IPS-NIHi11 (cell line): ENCODE data around the gene ADAMTS15.
A peak's percentile ranks its signal among the peaks of the same experiment; 100 is the strongest.

Source experiments
- DNase-seq: peaks from one replicate; pipeline ENCODE4 v3.0.0; 2012; ENCODE audit warnings: mixed read lengths, low spot score

The ADAMTS15 gene

DNA sequence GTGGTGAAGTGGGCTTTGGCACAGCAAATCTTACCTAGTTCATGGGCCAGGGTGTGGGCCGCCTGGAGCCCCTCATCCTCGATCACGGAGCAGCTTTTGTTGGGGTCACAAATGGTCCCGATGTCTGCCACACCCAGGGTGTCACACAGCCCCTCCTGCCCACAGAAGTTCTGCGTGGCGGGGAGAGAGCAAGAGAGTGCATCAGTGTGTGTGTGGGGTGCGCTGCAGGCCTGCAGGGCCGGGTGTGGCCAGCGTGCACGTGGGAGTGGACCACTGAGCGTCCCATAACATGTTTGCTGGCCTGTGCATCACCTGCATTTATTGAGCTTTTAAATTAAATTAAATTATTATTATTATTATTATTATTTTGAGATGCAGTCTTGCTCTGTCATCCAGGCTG lies 31.5 kb upstream of the ADAMTS15 start:
- DNase-seq: no peak

DNA sequence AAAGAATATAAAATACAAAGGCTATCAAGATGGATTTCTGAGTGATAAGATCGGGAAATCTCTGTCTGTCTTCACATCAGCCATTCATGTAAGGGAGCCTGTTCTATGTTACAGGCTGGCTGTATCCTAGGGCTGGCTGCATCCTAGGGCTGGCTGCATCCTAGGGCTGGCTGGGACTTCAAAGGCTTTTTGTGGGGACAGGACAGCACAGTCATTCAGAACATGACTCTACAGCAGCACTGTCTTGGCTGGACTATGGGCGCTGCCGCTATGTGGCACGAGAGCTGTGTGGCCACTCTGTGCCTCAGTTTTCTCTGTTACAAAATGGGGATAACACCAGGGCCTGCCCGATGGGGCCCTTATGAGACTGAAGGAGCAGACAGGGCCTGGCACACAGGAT lies 30.2 kb upstream of the ADAMTS15 start:
- no peak for DNase-seq

DNA sequence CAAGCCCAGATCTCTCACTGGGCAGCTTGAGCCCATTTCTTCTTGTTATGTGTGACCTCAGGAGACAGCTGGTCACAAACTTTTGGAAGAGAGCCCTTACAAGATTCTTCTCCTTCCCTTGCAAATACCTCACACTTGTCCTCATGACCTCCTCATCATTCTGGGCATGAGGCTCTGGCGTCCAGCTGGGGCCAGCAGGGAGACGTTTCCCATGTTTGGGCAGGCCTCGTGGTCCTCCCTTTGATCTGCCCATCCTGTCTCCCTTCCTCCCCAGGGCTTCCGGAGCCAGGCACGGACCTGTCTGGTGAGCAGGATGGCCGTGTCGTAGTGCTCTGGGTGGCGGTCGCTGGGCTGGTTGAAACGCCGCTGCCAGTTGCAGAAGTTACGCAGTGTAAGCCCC lies 29.7 kb upstream of the ADAMTS15 start:
- no peak for DNase-seq

DNA sequence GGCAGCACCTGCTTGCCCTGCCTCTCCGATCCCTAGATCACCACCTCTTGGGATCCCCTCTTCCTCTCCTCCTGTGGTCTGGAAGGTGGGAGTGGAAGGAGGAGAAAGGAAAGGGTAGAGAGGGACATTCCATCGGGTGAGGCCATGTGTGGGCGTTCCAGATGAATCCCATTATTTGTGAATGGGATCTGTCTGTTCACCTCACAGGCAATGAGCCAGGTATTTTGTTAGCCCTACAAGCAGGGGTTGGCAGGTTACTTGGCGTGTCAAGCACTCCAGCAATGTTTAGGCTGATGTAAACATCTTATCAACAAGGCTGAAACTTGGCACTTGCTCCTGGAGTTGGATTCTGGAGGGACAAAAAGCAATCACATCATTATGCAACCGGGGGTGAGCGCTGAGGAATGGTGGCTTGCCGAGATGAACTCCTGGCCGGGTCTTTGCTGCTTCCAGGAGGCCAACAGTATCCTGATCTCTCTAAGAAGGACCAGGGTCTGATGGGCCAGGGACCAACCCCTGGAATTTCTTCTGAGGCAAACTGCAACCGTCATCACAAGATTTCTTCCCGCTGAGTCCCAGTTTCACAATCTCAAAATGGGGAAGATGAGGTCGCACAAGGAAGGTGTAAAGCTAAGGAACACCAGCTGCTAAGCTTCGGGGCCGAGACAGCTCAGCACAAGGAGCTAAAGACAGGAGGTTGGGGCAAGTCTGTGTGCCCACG lies 27.8 kb upstream of the ADAMTS15 start:
- no peak for DNase-seq

DNA sequence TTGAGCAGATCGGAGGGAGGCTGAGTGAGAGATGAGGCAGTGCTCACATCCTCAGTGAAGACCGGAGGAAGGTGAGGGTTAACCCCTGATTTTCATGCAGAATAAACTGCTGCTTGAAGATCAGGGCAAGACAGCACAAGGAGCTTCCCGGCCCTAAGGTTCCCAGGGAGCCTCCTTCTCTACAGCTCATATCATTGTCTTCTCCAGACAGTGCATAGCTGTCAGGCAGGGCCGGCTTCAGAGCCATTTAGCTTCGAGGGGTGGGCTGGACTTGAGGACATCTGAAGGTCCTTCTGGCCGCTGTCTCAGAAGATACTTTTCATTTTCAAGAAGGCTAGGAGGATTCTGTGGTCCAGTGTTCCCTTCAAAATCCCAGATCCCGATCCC lies 27.3 kb upstream of the ADAMTS15 start:
- no peak for DNase-seq

DNA sequence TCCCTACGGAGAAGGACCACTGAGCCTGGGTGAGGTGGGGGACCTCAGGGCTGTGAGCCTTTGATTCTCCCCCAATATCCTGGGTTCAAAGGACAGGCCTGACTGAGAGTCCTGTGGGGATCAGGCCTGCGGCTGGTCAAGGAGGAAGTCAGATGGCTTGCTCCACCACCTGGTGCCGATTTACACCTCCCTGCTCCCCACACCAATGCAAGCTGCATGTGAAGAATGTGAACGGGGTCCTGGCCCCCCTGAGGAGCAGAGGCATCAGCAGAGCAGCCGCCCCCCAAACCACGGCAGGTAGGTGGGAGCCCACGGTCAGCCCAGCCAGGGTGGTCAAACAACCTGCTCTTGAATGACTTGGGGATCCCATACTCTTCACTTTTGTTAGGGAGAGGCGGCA lies 26.7 kb upstream of the ADAMTS15 start:
- no peak for DNase-seq

DNA sequence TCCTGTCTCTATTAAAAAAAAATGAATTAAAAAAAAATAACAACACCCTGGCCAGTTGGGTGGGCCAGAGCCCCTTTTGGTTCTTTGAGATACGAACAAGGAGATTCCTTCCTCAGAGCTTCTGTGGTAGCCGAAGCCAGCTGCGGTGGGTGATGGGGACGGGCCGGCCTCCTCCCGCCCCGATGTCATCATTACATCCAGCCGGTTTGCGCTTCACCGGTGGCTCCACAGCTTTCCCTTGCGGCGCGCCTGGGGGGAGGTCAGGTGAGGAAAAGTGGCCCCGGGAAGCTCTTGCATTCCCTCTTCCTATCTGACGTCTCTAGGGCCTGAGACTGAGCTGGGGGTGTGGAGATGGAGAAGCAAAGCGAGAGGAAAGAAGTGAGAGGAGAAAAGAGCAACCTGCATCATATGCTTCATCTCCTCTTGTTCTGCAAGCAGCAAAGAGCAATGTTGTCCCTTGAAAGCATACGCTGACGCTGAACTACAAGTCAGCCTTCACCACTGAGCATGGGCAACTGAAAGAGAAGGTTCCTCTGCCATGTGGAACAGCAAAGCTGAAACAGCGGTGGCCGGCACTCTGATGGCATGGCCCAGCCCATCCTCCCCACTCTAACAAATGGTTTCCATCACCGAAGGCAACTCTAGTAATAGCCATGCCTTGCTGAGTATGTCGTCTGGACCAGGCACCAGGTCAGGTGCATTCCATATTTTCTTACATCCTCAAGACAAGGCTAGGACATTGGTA lies 26.0 kb upstream of the ADAMTS15 start:
- no peak for DNase-seq

DNA sequence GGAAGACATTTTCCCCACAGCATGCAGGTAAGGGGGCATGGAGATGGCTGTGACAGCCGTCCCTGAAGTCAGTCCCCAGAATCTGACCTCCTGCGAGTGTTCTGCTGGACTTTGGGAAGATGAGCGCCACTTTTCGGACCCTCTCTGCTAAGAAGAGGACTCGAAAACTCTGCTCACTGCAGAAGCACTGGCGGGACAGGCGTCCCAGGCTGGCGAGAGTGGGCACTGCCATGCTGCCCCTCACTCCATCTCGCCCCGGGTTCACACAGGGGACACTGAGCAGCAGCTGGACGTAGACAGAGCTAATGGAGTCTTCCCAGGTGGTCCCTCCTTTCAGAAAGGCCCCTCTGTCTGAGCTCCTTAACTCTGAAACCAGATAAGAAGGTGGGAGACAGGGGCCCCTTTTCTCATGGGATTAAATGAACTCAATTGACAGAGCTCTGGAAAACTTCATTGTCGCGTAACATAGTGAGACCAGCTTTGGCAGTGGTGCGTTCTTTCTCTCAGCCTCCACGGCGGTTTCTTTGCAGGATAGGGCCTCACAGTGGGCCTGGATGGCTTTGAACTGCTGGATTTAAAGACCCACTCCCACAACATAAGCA lies 24.8 kb upstream of the ADAMTS15 start:
- no peak for DNase-seq

DNA sequence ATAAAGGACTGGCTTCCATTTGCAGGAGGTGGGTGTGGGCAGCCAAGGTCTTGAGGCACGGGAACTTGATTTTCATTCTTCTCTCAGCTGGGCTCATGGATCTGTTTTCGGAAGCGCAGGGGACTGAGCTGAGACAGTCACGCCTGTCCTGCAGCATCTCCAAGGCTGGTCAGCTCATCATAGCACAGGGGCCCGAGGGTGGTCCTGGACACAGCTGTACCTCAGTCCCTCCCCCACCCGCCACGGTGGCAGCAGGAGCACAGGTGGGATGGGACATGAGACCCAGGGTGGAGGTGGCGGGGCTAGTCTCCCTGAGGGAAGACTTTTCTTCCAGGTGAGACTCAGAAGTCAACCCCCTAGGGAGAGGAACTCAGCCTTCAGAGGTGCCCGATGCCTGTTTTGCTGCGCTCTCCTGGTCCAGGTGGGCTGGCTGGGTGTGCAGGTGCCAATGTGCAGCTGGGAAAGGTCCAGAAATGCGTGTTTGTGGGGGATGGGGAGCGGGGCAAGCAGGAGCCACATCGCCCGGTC lies 23.8 kb upstream of the ADAMTS15 start:
- DNase-seq: no peak

DNA sequence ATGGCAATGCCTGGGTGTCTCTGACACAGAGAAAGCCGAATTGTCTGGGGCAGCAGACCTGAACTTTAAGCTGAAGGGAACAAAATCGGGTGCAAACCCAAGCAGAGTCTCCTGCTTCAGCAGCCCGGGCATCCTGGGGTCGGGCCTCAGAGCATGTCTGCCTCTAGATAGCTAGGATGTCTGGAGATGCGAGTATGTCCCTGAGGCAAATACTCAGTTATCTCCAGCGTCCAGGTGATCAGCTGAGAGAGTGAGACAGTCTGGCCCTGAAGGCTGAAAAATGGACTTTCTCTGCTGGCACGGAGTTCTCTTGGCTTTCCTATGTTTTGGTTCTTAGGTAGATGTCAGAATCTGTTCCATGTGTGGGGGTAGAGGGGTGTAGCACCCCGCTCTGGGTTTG lies 23.3 kb upstream of the ADAMTS15 start:
- no peak for DNase-seq

DNA sequence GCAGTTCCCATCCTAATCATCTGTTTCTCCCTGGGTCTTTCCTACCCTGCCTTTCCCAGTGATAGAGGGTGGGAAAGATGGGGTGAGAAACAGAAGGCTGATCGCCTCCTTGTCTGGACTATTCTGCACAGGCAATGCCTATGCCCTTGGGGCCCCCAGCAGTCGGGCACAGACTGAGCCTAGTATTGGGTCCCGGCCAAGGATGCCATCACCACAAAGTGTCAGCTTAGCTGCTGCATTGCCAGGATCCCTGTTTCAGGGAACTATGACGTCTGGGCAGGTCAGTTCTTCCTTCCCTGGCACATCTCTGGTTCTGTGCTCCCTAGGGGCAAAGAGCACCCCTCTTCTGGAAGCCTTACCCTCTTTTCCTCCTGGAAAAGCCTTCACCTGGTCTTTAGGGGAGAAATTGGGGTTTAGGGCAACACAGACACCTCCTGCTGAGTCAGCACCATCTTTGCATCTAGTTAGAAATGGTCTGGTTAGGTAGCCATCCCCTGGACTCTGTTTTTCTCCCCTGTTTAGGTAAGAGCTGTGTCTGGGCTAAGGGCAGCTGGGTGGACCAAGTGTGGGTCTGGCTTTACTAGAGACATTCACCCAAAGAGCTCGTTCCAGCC lies 22.1 kb upstream of the ADAMTS15 start:
- DNase-seq: no peak

DNA sequence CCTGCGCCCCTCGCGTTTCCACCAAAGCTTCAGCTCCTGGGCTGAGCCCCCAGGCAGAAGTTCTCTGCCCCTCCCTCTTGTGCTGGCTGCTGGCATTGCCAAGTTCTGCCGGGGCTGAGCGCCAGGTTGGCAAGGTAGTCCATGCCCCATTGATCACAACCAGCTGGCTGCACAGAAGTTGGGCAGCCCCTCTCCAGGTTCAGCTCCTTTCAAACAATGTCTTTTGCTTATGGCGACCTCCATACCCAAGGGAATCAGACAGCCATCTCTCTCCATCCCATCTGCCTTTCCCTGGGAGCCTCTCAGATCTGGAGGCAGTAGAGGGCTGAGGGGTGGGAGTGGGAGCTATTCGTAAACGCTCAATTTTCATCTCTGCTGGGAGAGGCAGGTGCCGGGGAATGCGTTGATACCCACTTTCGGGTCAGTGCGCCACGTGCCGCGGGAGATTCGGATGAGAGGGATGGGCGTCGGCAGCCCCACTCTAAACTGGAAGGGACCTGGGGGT lies 21.6 kb upstream of the ADAMTS15 start:
- no peak for DNase-seq

DNA sequence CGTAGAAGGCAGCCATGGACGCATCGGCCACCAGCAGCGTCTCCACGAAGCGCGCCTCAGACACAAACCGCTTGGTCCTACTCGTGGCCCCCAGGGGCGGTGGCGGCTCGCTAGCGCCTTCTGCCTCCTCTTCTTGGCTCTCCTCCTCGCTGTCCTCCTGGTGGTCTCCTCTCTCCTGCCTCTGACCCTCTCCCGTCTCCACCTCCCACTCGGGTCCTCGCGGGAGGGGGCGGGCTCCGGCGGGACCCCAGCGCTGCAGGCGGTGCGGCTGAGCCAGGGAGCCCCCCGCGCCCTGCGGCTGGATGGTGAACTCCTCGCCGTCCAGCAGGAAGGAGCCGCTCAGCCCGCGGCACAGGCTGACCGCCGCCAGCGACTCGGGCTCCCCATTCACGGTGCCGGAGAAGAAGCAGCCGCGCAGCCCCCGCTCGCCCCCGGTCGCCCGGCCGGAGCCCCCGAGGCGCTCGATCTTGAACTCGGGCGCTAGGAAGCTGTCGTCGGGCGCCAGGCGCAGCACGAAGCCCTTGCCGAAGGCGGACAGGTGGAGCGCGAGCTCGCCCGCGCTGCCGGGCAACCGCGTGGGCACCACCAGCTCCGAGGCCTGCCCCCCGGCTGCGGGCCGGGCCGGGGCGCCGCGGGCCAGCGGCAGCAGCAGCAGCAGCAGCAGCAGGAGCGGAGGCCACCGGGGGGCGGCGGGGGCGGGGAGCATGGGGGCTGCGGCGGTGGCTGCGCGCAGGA lies 20.7 kb upstream of the ADAMTS15 start:
- peak; percentile 51 for DNase-seq

DNA sequence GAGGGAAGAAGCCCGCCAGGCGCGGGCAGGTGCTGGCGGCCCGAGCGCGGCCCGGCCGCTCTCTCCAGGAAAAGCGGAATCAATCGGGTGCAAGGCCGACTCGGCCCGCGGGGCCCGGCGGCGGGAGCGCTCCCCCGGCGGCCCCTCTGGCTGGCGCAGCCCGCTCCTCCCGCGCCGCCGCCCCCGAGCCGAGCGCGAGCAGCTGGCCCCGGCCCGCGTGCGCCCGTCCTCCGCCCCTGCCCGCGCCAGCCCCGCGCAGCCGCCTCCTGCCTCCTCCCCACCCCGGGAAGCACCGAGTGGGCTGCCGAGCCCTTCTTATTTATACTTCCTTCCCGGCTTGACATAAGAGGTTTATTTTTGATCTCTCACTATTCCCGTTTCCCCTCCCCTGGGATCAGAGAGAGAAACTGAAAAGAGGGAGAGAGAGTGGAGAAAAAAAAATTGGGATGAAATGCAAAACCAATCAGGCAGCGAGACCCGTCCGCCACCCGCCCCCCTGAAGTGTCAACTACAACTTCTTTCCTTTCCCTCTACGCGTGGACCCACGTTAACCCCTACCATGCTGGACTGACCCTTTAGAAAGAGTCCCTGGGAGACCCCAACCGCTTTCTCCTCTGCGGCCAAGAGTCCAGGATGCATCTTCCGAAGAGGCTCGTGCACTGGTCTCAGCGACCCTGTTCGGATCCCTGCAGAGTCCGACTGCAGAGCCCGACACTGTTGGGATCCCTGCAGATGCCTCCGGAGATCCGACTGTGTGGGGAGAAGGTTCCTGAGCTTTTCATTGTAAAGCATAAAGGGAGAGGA lies 19.9 kb upstream of the ADAMTS15 start, which contains the start of gene ADAMTS8:
Gene ADAMTS8, minus strand, starts transcription at position 294 of the 804 bp plus-strand sequence. CDS start 323 bp downstream, outside the sequence.
- peak; percentile 64 for DNase-seq

DNA sequence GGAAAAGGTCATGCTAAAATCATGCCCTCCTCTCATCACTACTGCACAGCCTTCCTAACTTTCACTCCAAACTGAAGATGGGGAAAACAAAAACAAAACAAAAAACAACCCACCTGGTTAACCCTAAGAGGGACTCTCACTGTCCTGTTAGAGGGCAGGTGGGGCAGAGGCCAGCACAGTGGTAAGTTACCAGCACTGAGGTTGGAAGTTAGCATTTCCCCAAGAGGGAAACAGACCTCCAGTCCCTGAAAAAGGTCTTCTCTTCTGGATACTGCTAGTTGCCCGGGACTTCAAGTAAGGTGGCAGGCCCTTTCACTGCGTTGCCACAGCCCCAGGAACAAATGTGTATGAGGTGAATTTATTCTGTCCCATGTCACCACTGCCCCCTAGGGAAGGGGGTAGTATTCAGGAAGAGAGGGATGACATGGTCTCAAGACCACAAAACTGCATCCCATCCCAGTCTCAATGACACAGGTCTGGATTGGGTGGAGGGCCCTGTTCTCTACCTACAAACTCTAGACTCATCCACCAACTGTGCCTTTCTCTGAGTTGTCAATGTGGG lies 19.2 kb upstream of the ADAMTS15 start:
- no peak for DNase-seq

DNA sequence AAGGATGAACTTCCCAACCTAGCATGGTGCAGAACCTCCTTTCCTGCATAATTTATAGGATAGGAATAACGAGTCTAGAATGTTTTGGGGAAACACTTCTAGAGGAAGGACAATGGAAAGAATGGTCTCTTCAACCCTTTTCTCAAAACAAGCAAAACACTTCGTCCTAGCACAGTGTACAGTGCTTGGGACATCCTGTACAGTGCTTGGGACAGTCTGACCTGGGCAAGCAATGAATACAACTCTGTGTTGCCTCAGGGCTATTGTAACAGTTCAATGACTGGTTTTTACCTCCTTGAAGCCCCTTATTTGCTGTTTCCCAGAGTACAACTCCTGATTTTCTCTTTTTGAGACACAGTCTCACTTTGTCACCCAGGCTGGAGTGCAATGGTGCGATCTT lies 18.5 kb upstream of the ADAMTS15 start:
- DNase-seq: no peak

DNA sequence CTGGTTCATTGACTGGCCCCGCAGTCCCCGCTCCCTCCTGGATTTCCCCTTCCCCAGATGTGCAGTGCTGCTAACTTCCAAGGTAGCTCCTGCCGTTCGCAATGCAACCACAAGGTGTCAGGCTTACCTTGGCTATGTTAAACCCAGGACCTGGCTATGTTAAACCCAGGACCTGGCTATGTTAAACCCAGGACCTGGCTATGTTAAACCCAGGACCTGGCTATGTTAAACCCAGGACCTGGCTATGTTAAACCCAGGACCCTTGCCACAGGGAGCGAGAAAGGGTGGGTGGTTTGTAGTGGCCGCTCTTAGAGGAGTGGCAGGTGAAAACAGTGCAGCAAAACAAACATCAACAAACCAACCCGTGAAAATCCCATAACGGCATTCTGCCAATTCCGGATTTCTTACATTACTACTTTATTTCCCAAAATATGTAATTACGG lies 17.1 kb upstream of the ADAMTS15 start:
- peak; percentile 77 for DNase-seq

DNA sequence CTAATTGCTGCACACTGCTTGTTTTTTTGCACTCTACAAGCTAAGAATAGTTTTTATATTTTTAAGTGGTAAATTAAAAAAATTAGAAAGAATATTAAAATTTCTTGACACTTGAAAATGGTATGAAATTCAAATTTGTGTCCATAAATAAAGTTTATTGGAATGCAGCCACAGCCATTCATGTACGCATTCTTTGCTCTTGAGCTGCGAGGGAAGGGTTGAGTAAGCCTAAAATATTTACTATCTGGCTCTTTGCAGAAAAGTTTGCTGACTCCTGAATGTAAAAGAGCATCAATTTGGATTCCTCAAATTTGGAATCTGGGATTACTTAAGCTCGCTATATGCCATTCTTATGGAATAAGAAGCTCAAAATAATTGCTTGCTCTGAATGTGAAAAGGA lies 16.6 kb upstream of the ADAMTS15 start:
- DNase-seq: no peak

DNA sequence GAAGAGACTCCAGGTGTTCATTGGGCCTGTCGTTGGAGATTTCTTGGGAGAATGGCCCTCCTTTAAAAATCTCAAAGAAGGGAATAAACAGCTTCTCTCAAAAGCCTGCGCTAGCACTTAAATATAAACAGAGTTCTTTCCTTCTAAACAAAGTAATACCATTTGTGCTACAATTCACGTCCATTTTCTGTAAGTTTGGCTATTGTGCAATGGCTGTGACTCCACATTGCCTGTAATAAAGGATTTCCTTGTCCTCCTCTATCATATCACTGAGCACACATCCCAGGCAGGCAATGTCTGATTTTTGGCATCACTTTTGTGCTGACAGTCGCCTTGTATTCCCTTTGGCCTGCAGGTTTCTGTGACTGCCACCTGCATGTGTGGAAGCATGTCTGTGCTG lies 15.1 kb upstream of the ADAMTS15 start:
- no peak for DNase-seq

DNA sequence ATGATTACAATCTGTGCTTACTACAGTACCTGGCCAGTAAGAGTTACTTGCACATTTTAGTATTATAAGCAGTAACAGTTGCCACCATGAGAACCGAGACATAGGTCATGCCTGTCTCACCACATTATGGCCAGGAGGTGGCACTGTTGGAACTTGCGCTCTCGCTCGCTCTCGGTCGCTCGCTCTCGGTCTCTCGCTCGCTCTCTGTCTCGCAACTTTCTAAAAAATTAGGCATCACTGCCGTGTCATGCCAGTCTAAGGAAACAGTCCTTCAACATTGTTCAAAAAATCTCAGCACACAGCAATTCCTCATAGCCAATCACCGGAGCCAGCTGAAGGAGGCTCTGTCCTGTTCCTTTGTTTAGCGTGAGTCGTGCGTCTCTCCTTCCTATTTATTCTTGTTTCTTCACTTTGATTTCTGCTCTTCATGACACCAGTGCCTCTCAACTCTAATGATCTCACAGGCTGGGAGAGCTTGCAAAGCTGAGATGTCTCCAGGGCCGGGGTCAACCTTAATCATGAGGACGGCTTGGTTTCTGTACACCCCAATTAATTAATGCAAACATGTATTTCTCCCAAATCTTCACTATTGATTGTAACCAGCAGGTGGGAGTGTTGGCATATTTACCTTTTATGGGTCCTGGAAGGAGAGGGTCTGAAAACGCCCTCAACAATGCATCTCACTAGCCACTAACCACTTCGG lies 13.8 kb upstream of the ADAMTS15 start:
- DNase-seq: peak; percentile 66
